Measurements from ENCODE around the gene GAS6. TPM values are rescaled to one million over a fixed set of nuclear protein-coding genes. Genes with fewer than 3 reads are reported as not detected.

Gene GAS6
- total RNA-seq, 6 donors from 2014 or later, result 129 to 299 (median 180) TPM

GRCh38 chr13:113786262-113786841, 77.5 kb downstream of the GAS6 start:
- Histone ChIP-seq H3K4me1 (no peaks in the 10 kb centered on the region), H3K27me3 (no peaks in the 10 kb centered on the region), H3K4me3 (no peak overlapping the region), H3K9me3 (no peaks in the 10 kb centered on the region), H3K36me3 (peaks cover 0 to 6% (median 0%) of the 10 kb centered on the region in 4 donors), H3K27ac (no peak overlapping the region)
- WGBS, 2 donors, result 77 to 78% methylated on average over 17 of the region's 17 CpGs
- no peak for ATAC-seq (ENCODE audit: low FRiP score in 2 of 2)
- DNase-seq, result no peak
- TF ChIP-seq CTCF (IDR thresholded peaks at IDR 0.05) (no peak), POLR2A (IDR thresholded peaks at IDR 0.05) (no peak), POLR2AphosphoS5 (IDR thresholded peaks at IDR 0.05) (no peak), EP300 (IDR thresholded peaks at IDR 0.05) (no peak)

- TF ChIP-seq EP300 (IDR thresholded peaks at IDR 0.05), result no peak
- TF ChIP-seq POLR2AphosphoS5 (IDR thresholded peaks at IDR 0.05), result no peak
- no peak for TF ChIP-seq POLR2A (IDR thresholded peaks at IDR 0.05)
- no peak for TF ChIP-seq CTCF (IDR thresholded peaks at IDR 0.05)
- no peak for ATAC-seq (ENCODE audit: low FRiP score in 2 of 2)
- 82 to 84% methylated on average over 15 to 19 of the region's 19 CpGs for WGBS, 2 donors
These were observed 78.5 kb downstream of the GAS6 start for GRCh38 chr13:113785051-113786010.

GRCh38 chr13:113784645-113785024, 79.2 kb downstream of the GAS6 start:
- no peak for ATAC-seq (ENCODE audit: low FRiP score in 2 of 2)
- TF ChIP-seq EP300 (IDR thresholded peaks at IDR 0.05) (no peak), CTCF (IDR thresholded peaks at IDR 0.05) (no peak), POLR2A (IDR thresholded peaks at IDR 0.05) (no peak), POLR2AphosphoS5 (IDR thresholded peaks at IDR 0.05) (no peak)
- Histone ChIP-seq H3K4me1 (no peaks in the 10 kb centered on the region), H3K36me3 (peaks cover 0 to 3% (median 0%) of the 10 kb centered on the region in 4 donors), H3K27ac (no peak overlapping the region), H3K4me3 (no peak overlapping the region), H3K9me3 (no peaks in the 10 kb centered on the region), H3K27me3 (no peaks in the 10 kb centered on the region)
- no peak for DNase-seq
- WGBS, 2 donors, result 82 to 85% methylated on average over 4 to 5 of the region's 5 CpGs

More at GRCh38 chr13:113785051-113786010, 78.5 kb downstream of the GAS6 start:
- no peak overlapping the region for H3K4me3 ChIP-seq
- H3K27me3 ChIP-seq, result no peaks in the 10 kb centered on the region
- no peak overlapping the region for H3K27ac ChIP-seq
- no peak for DNase-seq
- peaks cover 0 to 3% (median 0%) of the 10 kb centered on the region in 4 donors for H3K36me3 ChIP-seq
- no peaks in the 10 kb centered on the region for H3K9me3 ChIP-seq
- H3K4me1 ChIP-seq, result no peaks in the 10 kb centered on the region

GRCh38 chr13:113783966-113784644, 79.8 kb downstream of the GAS6 start:
- no peak overlapping the region for H3K27ac ChIP-seq
- H3K36me3 ChIP-seq, result peaks cover 0 to 3% (median 0%) of the 10 kb centered on the region in 4 donors
- no peak overlapping the region for H3K4me3 ChIP-seq
- H3K4me1 ChIP-seq, result no peaks in the 10 kb centered on the region
- 78 to 79% methylated on average over 10 of the region's 10 CpGs for WGBS, 2 donors
- no peaks in the 10 kb centered on the region for H3K9me3 ChIP-seq
- ATAC-seq (ENCODE audit: low FRiP score in 2 of 2), result no peak
- TF ChIP-seq CTCF (IDR thresholded peaks at IDR 0.05) (no peak), EP300 (IDR thresholded peaks at IDR 0.05) (no peak), POLR2AphosphoS5 (IDR thresholded peaks at IDR 0.05) (no peak), POLR2A (IDR thresholded peaks at IDR 0.05) (no peak)
- no peaks in the 10 kb centered on the region for H3K27me3 ChIP-seq
- no peak for DNase-seq

All from upper lobe of left lung (tissue), 6 donors.